NCI-H226 (cell line): ENCODE measurements around the gene ALKBH8.
A peak's percentile ranks its signal among the peaks of the same experiment; 100 is the strongest.
"Not testable (repeated sequence)": the region's sequence is repeated elsewhere in the genome, so short reads cannot be mapped to it uniquely, and the experiment has no call there.

Source experiments
- DNase-seq: peaks from one replicate; pipeline ENCODE4 v3.0.0-alpha.2; 2015

Gene ALKBH8

GRCh38 chr11:107576497-107577345 lies 11.2 kb upstream of the ALKBH8 start:
- not testable (repeated sequence) for DNase-seq

GRCh38 chr11:107573438-107573837 lies 7.9 kb upstream of the ALKBH8 start:
- DNase-seq = no peak

DNA sequence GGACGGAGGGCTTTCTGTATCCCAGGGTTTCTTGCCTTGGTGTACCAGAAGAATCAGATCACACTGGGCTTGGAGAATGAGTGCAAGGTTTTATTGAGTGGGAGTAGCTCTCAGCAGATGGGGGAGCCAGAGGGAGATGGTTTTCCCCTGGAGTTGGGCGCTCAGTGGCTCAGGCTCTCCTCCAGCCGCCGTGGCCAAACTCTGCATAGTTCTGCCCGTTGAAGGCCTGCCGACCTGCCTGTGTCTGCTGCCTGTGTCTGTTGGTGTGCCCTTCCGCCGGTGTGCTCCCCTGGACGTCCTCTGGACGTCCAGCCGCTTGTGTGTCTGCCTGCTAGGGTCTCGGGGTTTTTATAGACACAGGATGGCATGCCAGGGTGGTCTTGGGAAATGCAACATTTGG lies 4.5 kb upstream of the ALKBH8 start:
- no peak for DNase-seq

DNA sequence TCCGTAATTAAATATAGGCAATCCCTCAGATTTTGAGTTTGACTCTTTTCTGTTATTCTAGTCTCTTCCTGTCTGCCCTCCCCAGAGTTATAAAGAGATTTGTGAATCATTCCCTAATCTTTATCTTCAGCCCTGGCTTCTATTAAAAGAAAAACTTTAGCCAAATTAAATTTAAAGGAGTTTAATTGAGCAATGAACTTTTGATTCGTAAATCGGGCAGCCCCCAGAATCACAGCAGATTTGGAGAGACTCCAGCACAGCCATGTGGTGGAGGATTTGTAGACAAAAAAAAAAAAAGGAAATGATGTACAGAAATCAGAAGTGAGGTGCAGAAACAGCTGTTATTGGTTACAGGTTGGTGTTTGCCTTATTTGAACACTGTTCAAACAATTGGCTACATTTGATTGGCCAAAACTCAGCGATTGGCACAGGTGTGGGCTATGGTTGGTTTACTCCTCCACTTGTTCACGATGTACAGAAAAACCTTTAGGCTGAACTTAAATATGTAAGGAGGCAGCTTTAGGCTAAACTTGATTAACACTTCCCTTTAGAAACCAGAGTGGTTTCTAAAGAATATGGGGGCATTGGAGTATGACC lies 2.3 kb upstream of the ALKBH8 start:
- no peak for DNase-seq

GRCh38 chr11:107566569-107566968 lies 1.0 kb upstream of the ALKBH8 start:
- DNase-seq = peak; percentile 36

GRCh38 chr11:107565955-107566501 lies 493 bp upstream of the ALKBH8 start:
- DNase-seq = peak; percentile 25

GRCh38 chr11:107564877-107565218 lies 687 bp downstream of the ALKBH8 start:
- no peak for DNase-seq

DNA sequence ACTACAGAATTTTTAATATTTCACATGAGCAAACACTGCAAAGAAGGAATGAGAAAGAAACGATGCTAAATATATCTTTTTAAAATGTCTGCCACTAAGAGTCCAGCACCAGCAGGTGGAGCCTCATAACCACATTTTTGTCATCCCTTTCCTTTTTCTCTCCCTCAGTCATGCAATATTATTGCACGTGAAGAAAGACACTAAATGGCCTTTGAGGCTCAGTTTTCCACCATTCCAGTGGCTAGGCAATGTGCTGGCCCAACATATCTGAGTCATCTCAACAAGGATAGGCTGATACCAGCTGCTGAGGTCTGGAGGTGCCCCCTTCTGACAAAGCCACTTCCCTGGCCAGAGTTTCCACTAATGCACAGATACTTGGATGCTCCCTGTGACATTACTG lies 1.8 kb downstream of the ALKBH8 start:
- DNase-seq = peak; percentile 40

DNA sequence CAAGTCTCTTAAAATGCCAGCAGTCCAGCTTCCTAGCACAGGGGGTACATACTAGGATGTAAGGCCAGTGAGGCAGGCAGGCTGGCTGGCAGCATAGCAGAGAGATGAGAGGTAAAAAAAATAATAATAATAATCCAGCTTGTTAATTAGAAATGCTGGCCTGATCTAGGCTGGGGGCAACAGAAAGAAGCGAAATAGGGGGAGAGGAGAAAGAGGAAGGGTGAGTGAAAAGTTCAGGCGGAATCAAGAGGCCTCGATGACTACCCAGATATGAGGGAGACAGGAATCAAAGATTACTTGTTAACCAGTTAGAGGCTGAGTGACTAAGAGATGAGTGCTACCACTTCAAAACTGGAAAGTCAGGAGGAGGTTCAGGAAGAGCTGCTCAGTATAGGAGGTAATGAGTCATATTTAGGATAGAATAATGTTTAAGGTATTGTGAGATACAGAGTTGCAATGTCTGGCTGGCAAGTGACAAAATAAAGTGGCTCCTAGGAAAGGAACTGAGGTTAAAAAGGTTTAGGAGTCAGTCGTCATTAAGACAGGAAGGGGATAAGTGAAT lies 2.8 kb downstream of the ALKBH8 start:
- peak; percentile 92 for DNase-seq

DNA sequence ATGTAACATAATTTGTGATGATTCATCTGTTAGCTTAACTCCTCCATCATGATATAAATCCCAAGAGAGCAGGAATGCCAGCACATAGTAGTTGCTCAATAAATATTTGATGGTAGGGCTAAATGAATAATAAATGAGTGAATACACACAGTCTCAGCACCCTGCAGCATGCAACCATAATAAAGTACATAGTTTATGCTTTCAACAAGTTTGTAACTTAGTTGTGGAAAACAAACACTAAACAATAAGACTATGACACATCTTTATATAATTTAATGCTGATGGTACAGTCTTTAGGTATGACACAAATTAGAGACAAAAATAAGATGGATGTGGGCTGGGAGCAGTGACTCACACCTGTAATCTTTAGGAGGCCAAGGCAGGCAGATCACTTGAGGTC lies 3.8 kb downstream of the ALKBH8 start:
- peak; percentile 87 for DNase-seq

DNA sequence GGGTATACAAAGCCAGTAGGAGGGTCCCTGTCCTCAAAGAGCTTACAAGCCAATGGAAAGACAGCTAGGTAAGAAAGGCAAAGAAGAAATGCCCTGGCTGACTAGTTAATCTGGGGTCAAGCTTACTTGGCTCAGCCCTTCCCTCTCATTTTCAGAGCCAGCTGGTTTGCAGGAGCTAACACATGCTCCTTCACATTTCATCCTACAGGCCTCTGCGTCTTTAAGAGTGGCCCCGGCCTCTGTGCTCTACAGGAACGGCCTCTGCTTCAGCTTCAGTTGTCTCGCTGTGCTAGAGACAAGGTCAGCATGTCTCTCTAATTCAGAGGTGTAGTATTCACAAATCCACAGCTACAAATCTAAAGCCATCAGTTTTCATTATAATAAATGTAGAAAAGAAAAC lies 15.2 kb downstream of the ALKBH8 start:
- no peak for DNase-seq

DNA sequence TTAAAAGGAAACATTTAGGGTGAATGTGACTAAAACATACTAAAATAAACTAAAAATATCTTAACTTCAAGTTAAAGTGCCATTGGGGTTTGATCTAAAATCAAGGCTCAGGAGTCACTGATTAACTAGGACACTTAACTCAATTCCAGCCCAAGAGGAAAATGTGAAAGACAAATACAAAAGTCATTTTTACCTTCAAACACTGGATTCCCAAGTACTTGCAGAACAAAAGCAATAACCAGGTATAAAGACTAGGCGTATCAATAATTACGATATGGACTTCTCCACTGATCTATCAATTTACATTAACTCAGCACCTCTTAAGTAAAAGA lies 15.6 kb downstream of the ALKBH8 start:
- no peak for DNase-seq

DNA sequence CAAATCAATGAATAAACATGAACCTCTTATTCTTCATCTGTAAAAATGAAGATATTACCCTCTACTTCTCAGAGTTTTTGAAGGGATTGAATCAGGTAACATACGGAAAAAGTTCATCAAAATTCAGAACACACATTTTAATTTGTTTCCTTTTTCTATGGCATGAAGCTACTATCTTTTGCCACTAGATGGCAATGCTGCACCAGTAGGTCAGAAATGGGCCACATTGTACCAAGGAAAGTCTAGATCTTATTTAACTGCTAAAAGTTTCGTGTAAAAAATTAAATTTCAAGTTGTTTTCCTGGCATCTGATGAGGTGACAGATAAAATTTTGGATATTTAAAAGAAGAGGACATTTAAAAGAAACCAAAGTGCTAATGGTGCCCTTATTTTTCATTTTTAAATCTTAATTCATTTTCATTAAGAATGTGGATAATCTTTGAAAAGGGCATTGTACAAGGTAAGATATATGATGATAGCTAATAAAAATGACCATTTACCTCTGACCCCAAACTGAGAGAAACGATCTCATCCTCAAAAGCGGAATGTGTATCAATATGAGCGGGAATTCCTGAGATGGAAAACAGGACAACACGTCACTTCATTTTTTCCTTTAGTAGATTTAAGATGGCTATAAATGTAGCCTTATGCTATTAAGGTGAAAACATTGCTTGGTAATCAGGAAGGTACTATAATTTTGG lies 16.1 kb downstream of the ALKBH8 start:
- no peak for DNase-seq

- DNase-seq = no peak
Observed at GRCh38 chr11:107547961-107548360, 17.6 kb downstream of the ALKBH8 start.

DNA sequence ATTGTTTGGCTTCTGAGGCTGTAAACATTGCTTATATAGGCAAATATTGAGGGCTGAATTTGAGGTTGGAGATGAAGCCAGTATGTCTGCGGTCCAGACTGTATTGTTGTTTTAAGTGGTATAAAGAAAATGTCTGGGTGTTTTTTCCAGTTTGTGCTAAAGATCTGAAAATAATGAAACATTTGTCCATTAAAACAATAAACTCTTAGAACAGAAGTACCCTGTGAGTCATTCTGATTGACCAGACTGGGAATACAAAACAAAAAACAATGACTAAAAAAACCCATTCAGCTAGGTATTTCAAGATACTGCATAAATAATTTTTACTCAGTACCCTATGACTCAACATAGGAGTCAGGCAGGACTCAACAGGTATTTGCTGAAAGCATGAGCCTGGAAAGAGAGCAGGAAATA lies 20.4 kb downstream of the ALKBH8 start:
- no peak for DNase-seq

GRCh38 chr11:107538821-107539220 lies 26.7 kb downstream of the ALKBH8 start:
- DNase-seq = no peak

GRCh38 chr11:107538239-107538638 lies 27.3 kb downstream of the ALKBH8 start:
- no peak for DNase-seq

GRCh38 chr11:107537155-107537554 lies 28.4 kb downstream of the ALKBH8 start:
- not testable (repeated sequence) for DNase-seq

- no peak for DNase-seq
Observed at GRCh38 chr11:107526197-107526596, 39.3 kb downstream of the ALKBH8 start.

- no peak for DNase-seq
Observed at GRCh38 chr11:107508858-107509244, 56.7 kb downstream of the ALKBH8 start.

DNA sequence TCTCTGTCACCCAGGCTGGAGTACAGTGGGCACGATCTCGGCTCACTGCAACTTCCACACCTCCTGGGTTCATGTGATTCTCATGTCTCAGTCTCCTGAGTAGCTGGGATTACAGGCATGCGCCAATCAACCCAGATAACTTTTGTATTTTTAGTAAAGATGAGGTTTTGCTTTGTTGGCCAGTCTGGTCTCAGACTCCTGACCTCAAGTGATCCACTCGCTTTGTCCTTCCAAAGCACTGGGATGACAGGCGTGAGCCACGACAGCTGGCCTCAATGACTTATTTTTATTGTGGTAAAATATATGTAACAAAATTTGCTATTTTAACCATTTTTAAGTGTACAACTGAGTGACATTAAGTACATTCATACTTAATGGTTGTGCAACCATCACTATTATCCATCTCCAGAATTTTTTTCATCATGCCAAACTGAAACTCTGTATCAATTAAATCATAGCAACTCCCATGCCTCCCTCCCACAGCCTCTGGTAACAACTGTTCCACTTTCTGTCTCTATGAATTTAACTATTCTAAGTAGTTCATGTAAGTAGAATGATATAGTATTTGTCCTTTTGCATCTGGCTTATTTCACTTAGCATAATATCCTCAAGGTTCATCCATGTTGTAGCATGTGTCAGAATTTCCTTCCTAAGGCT lies 57.2 kb downstream of the ALKBH8 start:
- no peak for DNase-seq

DNA sequence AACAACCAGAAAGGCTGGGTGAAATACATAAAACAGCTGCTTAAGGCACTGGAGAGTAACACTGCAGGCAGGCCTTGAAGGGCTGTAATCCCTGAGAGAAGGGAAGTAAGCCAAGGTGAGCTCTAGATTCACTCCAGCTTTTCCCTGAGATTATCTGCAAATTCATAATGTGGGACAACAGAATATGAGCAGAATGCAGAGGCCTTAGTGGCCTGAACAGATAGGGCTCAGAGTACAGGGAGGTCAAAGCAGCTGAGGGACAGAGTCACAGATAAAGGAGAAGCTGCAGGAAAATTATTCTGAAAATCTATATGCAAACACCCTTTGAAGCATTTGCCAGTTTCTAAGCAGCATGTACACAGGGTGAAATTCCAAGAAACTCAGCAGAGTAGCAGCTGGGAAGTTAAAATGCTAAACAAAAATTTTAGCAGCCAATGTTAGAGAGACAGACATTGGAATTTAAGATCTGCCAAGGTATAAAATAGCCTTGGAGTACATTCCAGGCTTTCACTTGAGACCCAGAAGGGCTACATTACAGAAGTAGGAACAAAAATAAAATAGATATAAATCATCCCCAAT lies 59.8 kb downstream of the ALKBH8 start:
- no peak for DNase-seq

DNA sequence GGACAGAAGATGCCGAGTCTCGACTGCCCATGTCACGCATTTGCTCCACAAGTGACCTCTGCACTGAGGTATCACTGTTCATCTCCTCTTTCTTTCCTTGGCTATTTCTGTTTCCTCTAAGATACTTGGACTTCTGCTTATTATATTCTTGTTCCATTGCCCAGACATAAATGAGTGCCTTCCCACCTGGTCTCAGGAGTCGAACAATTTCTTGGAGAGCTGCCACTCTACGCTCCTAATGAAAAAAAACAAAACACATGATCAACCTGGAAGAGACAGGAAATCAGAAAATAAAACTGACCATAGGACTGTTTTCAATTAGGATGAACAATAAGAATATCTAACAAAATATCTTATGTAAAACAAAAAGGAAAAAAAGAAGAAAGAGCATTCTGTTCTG lies 60.6 kb downstream of the ALKBH8 start:
- DNase-seq = no peak
